IMR-90 (cell line): ENCODE results near the gene ZDHHC4. TPM values are rescaled to one million over a fixed set of nuclear protein-coding genes. Genes with fewer than 3 reads are reported as not detected.

ENCODE experiments used
- ATAC-seq: fragments of 200-7000 bp; cut with Tn5 transposase; 2 replicates; pipeline ENCODE4 v1.9.1; 2020; ENCODE audit warnings: low read depth, mild to moderate bottlenecking, moderate library complexity
- BruUV-seq: library from RNA; stranded (reverse); fragments of 400-500 nt; replicated peaks from 2 replicates; lab custom pipeline; 2021; lab: Mats Ljungman, UMichigan
- CTCF ChIA-PET: fragments of 300-600 bp; formaldehyde crosslinking; extraction: SDS; loops from one replicate; lab custom pipeline; 2021; ENCODE audit warnings: antibody characterized with exemption; lab: Yijun Ruan, JAX
- POLR2A ChIA-PET: fragments of 300-600 bp; sonication (Branson Sonifier 250); formaldehyde crosslinking; loops from one replicate; lab custom pipeline; 2022; ENCODE audit warnings: antibody characterized with exemption; ENCODE audit not compliant: unreplicated experiment; lab: Charles Lee
- DNase-seq: peaks from one replicate; pipeline ENCODE4 v3.0.0; 2013
- H2AFZ ChIP-seq: replicated peaks from 2 replicates; pipeline ENCODE3; 2013; ENCODE audit warnings: low read length, mild to moderate bottlenecking; ENCODE audit not compliant: poor library complexity
- H2AK5ac ChIP-seq: 2 replicates; pipeline ENCODE4 v1.6.1; 2013; ENCODE audit warnings: low read depth, low read length, inconsistent platforms
- H2AK9ac ChIP-seq: replicated peaks from 2 replicates; pipeline ENCODE3; 2013; ENCODE audit warnings: mild to moderate bottlenecking, low read depth, low read length, moderate library complexity; ENCODE audit not compliant: poor library complexity
- H2BK120ac ChIP-seq: 2 replicates; pipeline ENCODE4 v1.6.1; 2013; ENCODE audit warnings: low read depth, low read length, inconsistent platforms
- H2BK15ac ChIP-seq: 3 replicates; pipeline ENCODE4 v1.6.1; 2013; ENCODE audit warnings: low read depth, low read length, inconsistent platforms
- H2BK20ac ChIP-seq: 2 replicates; pipeline ENCODE4 v1.6.1; 2013; ENCODE audit warnings: low read depth, mild to moderate bottlenecking, inconsistent platforms, low read length, moderate library complexity
- H2BK5ac ChIP-seq: 2 replicates; pipeline ENCODE4 v1.6.1; 2013; ENCODE audit warnings: mild to moderate bottlenecking, low read depth, low read length, inconsistent platforms; ENCODE audit not compliant: poor library complexity, severe bottlenecking
- H3K14ac ChIP-seq: replicated peaks from 2 replicates; pipeline ENCODE4 v1.6.1; 2013; ENCODE audit warnings: low read depth, low read length, inconsistent platforms
- H3K18ac ChIP-seq: 2 replicates; pipeline ENCODE4 v1.6.1; 2013; ENCODE audit warnings: low read depth, low read length, control low read depth
- H3K23ac ChIP-seq: 2 replicates; pipeline ENCODE4 v1.6.1; 2013; ENCODE audit warnings: low read depth, low read length, inconsistent platforms
- H3K27ac ChIP-seq: 2 replicates; pipeline ENCODE4 v1.5.1; 2013; ENCODE audit warnings: mild to moderate bottlenecking, control low read depth, low read length; ENCODE audit not compliant: insufficient read depth
- H3K27me3 ChIP-seq: 2 replicates; pipeline ENCODE4 v1.6.1; 2013; ENCODE audit warnings: low read length; ENCODE audit not compliant: control insufficient read depth, insufficient read depth
- H3K36me3 ChIP-seq: 2 replicates; pipeline ENCODE4 v1.6.1; 2013; ENCODE audit warnings: low read length, mixed read lengths; ENCODE audit not compliant: control insufficient read depth, insufficient read depth
- H3K4ac ChIP-seq: 2 replicates; pipeline ENCODE4 v1.6.1; 2013; ENCODE audit warnings: low read depth, low read length, inconsistent platforms
- H3K4me1 ChIP-seq: 2 replicates; pipeline ENCODE4 v1.6.1; 2013; ENCODE audit warnings: low read length, mixed read lengths; ENCODE audit not compliant: control insufficient read depth, insufficient read depth
- H3K4me2 ChIP-seq: 2 replicates; pipeline ENCODE4 v1.6.1; 2013; ENCODE audit warnings: low read depth, mild to moderate bottlenecking, control low read depth, low read length, moderate library complexity
- H3K4me3 ChIP-seq: 2 replicates; pipeline ENCODE4 v1.5.1; 2013; ENCODE audit warnings: low read depth, mild to moderate bottlenecking, control low read depth, low read length, moderate library complexity; ENCODE audit not compliant: insufficient read depth
- H3K56ac ChIP-seq: 2 replicates; pipeline ENCODE4 v1.6.1; 2013; ENCODE audit warnings: low read length, inconsistent platforms; ENCODE audit not compliant: insufficient read depth; ENCODE audit errors: extremely low read depth
- H3K79me1 ChIP-seq, 2 experiments: 2 replicates each; pipeline ENCODE4 v1.6.1; 2013; ENCODE audit warnings: low read length in 2 of 2, inconsistent platforms in 1 of 2, low read depth in 1 of 2
- H3K9ac ChIP-seq: 2 replicates; pipeline ENCODE4 v1.6.1; 2013; ENCODE audit warnings: low read depth, low read length, control low read depth
- H3K9me1 ChIP-seq: 2 replicates; pipeline ENCODE4 v1.6.1; 2013; ENCODE audit warnings: low read length, inconsistent platforms; ENCODE audit not compliant: insufficient read depth
- H3K9me3 ChIP-seq: 2 replicates; pipeline ENCODE4 v1.6.1; 2013; ENCODE audit warnings: low read length; ENCODE audit not compliant: control insufficient read depth, insufficient read depth
- H4K20me1 ChIP-seq: 2 replicates; pipeline ENCODE4 v1.6.1; 2013; ENCODE audit warnings: low read length, inconsistent platforms; ENCODE audit not compliant: insufficient read depth
- H4K5ac ChIP-seq: 2 replicates; pipeline ENCODE4 v1.6.1; 2013; ENCODE audit warnings: mild to moderate bottlenecking, low read depth, low read length, control low read depth
- H4K8ac ChIP-seq, 2 experiments: 2 replicates each; pipeline ENCODE4 v1.6.1; 2013; ENCODE audit warnings: low read depth in 2 of 2, low read length in 2 of 2, control low read depth in 1 of 2, inconsistent platforms in 1 of 2
- H4K91ac ChIP-seq: 2 replicates; pipeline ENCODE4 v1.6.1; 2013; ENCODE audit warnings: low read depth, low read length, inconsistent platforms; ENCODE audit not compliant: insufficient read depth
- CHD1 ChIP-seq: IDR thresholded peaks from 2 replicates; pipeline ENCODE4 v1.6.1; 2012; ENCODE audit warnings: low read depth, low read length, improper control_type of control experiment
- MAFK ChIP-seq: IDR thresholded peaks from 2 replicates; pipeline ENCODE4 v1.6.1; 2012; ENCODE audit warnings: low read depth, low read length, improper control_type of control experiment
- MAZ ChIP-seq: IDR thresholded peaks from 2 replicates; pipeline ENCODE4 v1.6.1; 2012; ENCODE audit warnings: low read depth, mild to moderate bottlenecking, low read length, improper control_type of control experiment, moderate library complexity, borderline replicate concordance
- RCOR1 ChIP-seq: IDR thresholded peaks from 2 replicates; pipeline ENCODE4 v1.6.1; 2012; ENCODE audit warnings: mild to moderate bottlenecking, low read length, improper control_type of control experiment; ENCODE audit not compliant: insufficient replicate concordance
- WGBS, 2 experiments: methylation state at CpG; one replicate each; pipeline versions ENCODE4 v1.1.5 to v1.1.7; 2013; ENCODE audit warnings: missing lambda C conversion rate in 2 of 2; ENCODE audit not compliant: insufficient read length in 1 of 2; ENCODE audit errors: extremely low coverage in 2 of 2; 5-methylcytosine and 5-hydroxymethylcytosine counted together
- dilution Hi-C: fragments of 300-500 bp; cut with HindIII; formaldehyde crosslinking; loops from one replicate; pipeline ENCODE4 v1.14.3; 2018; ENCODE audit warnings: low sequenced_read_pairs; ENCODE audit not compliant: unreplicated experiment
- in situ Hi-C: fragments of 300-500 bp; cut with MboI; formaldehyde crosslinking; loops from 3 replicates; pipeline ENCODE4 v1.14.3; 2019; ENCODE audit warnings: low sequenced_read_pairs, inconsistent platforms, mixed read lengths
- intact Hi-C: fragments of 100-400 bp; cut with micrococcal nuclease; formaldehyde crosslinking; loops from 2 replicates; pipeline ENCODE4 v1.10.0; 2022
- polyA plus RNA-seq, 3 experiments: library from polyadenylated mRNA; depleted of rRNA; stranded (reverse); fragments of >200 nt; gene quantifications; 2 replicates each; pipeline ENCODE4 v1.2.3, GENCODE V29; 2012; ENCODE audit warnings: low replicate concordance in 1 of 3
- total RNA-seq: library from RNA; depleted of rRNA; stranded (reverse); fragments of >200 nt; gene quantifications from 2 replicates; pipeline ENCODE4 v1.2.3, GENCODE V29; 2012
- TF ChIP-seq, protein P1 (sequence below): fragments of 150-350 bp; IDR thresholded peaks from 2 replicates; pipeline ENCODE4 v1.6.1; 2016; ENCODE audit warnings: low read depth, mild to moderate bottlenecking, low read length, moderate library complexity, borderline replicate concordance

Gene ZDHHC4
- total and polyA plus RNA-seq, 2 of the 4 experiments (the other 2 are of a cell fraction) = 43.9 to 58.3 TPM

DNA sequence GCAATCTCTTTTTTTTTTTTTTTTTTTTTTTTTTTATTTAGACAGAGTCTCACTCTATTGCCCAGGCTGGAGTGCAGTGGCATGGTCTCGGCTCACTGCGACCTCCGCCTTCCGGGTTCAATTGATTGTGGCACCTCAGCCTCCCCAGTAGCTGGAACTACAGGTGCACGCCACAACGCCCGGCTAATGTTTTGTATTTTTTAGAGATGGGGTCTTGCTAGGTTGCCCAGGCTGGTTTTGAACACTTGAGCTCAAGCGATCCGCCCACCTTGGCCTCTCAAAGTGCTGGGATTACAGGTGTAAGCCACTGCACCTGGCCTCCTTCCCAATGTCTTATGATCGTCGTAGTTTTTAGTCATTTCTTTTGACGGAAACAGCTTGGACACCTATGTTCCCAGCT lies 31.5 kb downstream of the ZDHHC4 start:
- Histone ChIP-seq H2BK15ac (no peak overlapping the region), H2AK5ac (no peak overlapping the region), H3K27ac (no peak overlapping the region), H4K8ac (no peak overlapping the region), H3K4ac (no peak overlapping the region), H3K4me3 (no peak overlapping the region), H2BK5ac (no peak overlapping the region), H2AFZ (no peak overlapping the region), H4K91ac (no peak overlapping the region), H3K14ac (no peak overlapping the region), H3K79me1 (0 out of 4 replicates have a peak, but pooled peaks cover 0 to 1% of the 10 kb centered on the region in 2 experiments), H2AK9ac (no peak overlapping the region), H2BK120ac (no peak overlapping the region), H4K20me1 (no peaks in the 10 kb centered on the region), H4K5ac (no peak overlapping the region), H3K36me3 (peaks cover 18% of the 10 kb centered on the region; the same call in 1 of the 2 replicates), H3K56ac (no peak overlapping the region), H2BK20ac (no peak overlapping the region), H3K23ac (no peak overlapping the region), H3K27me3 (no peaks in the 10 kb centered on the region; the same call in 1 of the 2 replicates), H3K4me2 (no peak overlapping the region), H3K9me1 (no peaks in the 10 kb centered on the region), H3K9ac (no peak overlapping the region), H3K4me1 (no peaks in the 10 kb centered on the region), H3K18ac (no peak overlapping the region), H3K9me3 (no peaks in the 10 kb centered on the region)
- 88% methylated on average over 5 of the region's 12 CpGs; no CpG with 5 or more reads in 1 of the 2 experiments for WGBS, 2 experiments
- POLR2A ChIA-PET = no interaction called here
- no peak for DNase-seq
- no peak for ATAC-seq
- CTCF ChIA-PET = interaction anchor here (0.5 to 1.0 kb wide), 2 partner anchors 18 to 29 kb away, joined by 3 read pairs; partner anchors contain the start of gene INTS15
- intact Hi-C loops (no loop called here), in situ Hi-C loops (no loop called here), dilution Hi-C loops (no loop called here)
- BruUV-seq = no TSS peak
- TF ChIP-seq, protein P1, sequence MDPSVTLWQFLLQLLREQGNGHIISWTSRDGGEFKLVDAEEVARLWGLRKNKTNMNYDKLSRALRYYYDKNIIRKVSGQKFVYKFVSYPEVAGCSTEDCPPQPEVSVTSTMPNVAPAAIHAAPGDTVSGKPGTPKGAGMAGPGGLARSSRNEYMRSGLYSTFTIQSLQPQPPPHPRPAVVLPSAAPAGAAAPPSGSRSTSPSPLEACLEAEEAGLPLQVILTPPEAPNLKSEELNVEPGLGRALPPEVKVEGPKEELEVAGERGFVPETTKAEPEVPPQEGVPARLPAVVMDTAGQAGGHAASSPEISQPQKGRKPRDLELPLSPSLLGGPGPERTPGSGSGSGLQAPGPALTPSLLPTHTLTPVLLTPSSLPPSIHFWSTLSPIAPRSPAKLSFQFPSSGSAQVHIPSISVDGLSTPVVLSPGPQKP = no peak
- TF ChIP-seq MAZ (no peak), MAFK (no peak), CHD1 (no peak), RCOR1 (no peak)
